ENCODE measurements around the gene CCDC191.

Gene CCDC191

GRCh38 chr3:114081037-114081436 is 24.7 kb upstream of the CCDC191 start:
- POLR2A ChIA-PET: no interaction called here
- CTCF ChIA-PET: no interaction called here
- TF ChIP-seq, protein P1, sequence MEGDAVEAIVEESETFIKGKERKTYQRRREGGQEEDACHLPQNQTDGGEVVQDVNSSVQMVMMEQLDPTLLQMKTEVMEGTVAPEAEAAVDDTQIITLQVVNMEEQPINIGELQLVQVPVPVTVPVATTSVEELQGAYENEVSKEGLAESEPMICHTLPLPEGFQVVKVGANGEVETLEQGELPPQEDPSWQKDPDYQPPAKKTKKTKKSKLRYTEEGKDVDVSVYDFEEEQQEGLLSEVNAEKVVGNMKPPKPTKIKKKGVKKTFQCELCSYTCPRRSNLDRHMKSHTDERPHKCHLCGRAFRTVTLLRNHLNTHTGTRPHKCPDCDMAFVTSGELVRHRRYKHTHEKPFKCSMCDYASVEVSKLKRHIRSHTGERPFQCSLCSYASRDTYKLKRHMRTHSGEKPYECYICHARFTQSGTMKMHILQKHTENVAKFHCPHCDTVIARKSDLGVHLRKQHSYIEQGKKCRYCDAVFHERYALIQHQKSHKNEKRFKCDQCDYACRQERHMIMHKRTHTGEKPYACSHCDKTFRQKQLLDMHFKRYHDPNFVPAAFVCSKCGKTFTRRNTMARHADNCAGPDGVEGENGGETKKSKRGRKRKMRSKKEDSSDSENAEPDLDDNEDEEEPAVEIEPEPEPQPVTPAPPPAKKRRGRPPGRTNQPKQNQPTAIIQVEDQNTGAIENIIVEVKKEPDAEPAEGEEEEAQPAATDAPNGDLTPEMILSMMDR (IDR thresholded peaks at IDR 0.05; ENCODE audit: control extremely low read depth, extremely low read depth, low read depth, missing control alignments): no peak
- no peak for DNase-seq (ENCODE audit: extremely low spot score)

GRCh38 chr3:114080201-114080600 is 23.9 kb upstream of the CCDC191 start:
- ChIA-PET CTCF (interaction anchor here (1.6 kb wide), 1 partner anchor 72 kb away, joined by 3 read pairs; no protein-coding TSS in a partner anchor), POLR2A (no interaction called here)
- no peak for DNase-seq (ENCODE audit: extremely low spot score)
- TF ChIP-seq, protein P1 (IDR thresholded peaks at IDR 0.05; ENCODE audit: control extremely low read depth, extremely low read depth, low read depth, missing control alignments): no peak

GRCh38 chr3:114079761-114080160 is 23.4 kb upstream of the CCDC191 start:
- POLR2A ChIA-PET: no interaction called here
- CTCF ChIA-PET: interaction anchor here (1.6 kb wide), 1 partner anchor 72 kb away, joined by 3 read pairs; no protein-coding TSS in a partner anchor
- TF ChIP-seq, protein P1 (IDR thresholded peaks at IDR 0.05; ENCODE audit: control extremely low read depth, extremely low read depth, low read depth, missing control alignments): no peak

DNA sequence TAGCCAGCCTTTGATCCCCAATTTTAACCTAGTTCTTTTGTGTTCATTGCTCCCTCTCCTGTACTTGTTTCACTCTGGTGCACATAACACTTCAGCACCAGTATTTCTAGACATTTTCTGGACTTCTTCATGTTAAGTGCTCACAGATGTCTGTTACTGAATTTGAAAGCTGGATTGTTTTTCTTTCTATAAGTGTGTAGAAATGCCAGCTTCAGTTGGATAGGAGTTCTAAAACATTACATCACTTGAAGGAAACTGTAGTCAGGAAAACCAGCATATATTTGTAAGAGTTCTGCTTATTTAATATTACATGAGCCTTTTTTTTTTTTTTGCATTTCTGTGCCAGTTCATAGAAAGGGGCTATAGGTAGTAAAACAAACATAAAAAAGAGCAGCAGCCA is 21.8 kb upstream of the CCDC191 start:
- CTCF ChIA-PET: interaction anchor here (1.0 to 1.2 kb wide), 4 partner anchors 11 to 233 kb away, joined by 3 read pairs; no protein-coding TSS in a partner anchor
- DNase-seq (ENCODE audit: extremely low spot score): no peak

More at GRCh38 chr3:114079761-114080160, 23.4 kb upstream of the CCDC191 start:
- no peak for DNase-seq (ENCODE audit: extremely low spot score)

GRCh38 chr3:114076711-114077110 is 20.4 kb upstream of the CCDC191 start:
- ChIA-PET POLR2A (no interaction called here), CTCF (interaction anchor here (0.8 to 1.2 kb wide), 3 partner anchors 13 to 499 kb away, joined by 3 read pairs; no protein-coding TSS in a partner anchor)
- TF ChIP-seq, protein P1 (IDR thresholded peaks at IDR 0.05; ENCODE audit: control extremely low read depth, extremely low read depth, low read depth, missing control alignments): no peak
- DNase-seq (ENCODE audit: extremely low spot score): no peak

More for the DNA sequence above, 21.8 kb upstream of the CCDC191 start:
- TF ChIP-seq, protein P1 (IDR thresholded peaks at IDR 0.05; ENCODE audit: control extremely low read depth, extremely low read depth, low read depth, missing control alignments): no peak
- POLR2A ChIA-PET: no interaction called here

DNA sequence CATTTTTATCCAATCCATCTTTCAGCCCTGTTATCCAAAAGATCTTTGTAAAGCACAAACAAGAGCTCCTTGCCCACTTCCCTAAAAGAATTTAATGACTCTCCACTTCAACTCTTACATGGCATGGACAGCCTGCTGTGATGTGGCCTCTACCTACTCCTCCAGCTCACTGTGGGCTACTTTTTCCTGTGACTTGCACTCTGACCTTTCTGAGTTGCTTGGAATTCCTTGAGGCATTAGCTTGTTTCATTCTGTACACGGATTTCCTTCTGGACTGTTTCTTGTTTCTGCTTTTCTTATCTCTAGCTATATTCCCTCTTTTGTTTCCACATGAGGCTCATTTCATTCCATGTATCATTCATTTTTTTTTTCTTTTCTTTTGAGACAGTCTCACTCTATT is 15.5 kb upstream of the CCDC191 start:
- TF ChIP-seq, protein P1 (IDR thresholded peaks at IDR 0.05; ENCODE audit: control extremely low read depth, extremely low read depth, low read depth, missing control alignments): no peak
- ChIA-PET CTCF (interaction anchor here (1.0 to 1.2 kb wide), 3 partner anchors 9 to 41 kb away, joined by 3 read pairs; no protein-coding TSS in a partner anchor), POLR2A (no interaction called here)
- no peak for DNase-seq (ENCODE audit: extremely low spot score)

All from GM10248 (cell line).